Spinal cord (tissue), 10 donors: Measurements from ENCODE around the gene CSF3R. TPM values are rescaled to one million over a fixed set of nuclear protein-coding genes. Genes with fewer than 3 reads are reported as not detected.
A peak's percentile ranks its signal among the peaks of the same experiment; 100 is the strongest.

ENCODE experiments used
- DNase-seq, 6 donors: peaks; one replicate each; pipeline versions ENCODE4 v3.0.0 to v3.0.0-alpha.2; 2013 to 2015; ENCODE audit warnings: low spot score in 6 of 6, low read depth in 4 of 6
- H3K27ac ChIP-seq: one replicate; pipeline ENCODE4 v1.5.1; 2013; ENCODE audit warnings: low read depth, low read length, control low read depth
- H3K27me3 ChIP-seq: one replicate; pipeline ENCODE4 v1.6.1; 2013; ENCODE audit warnings: low read length; ENCODE audit not compliant: control insufficient read depth, insufficient read depth
- H3K36me3 ChIP-seq: one replicate; pipeline ENCODE4 v1.6.1; 2013; ENCODE audit warnings: low read length; ENCODE audit not compliant: control insufficient read depth, insufficient read depth
- H3K4me1 ChIP-seq: one replicate; pipeline ENCODE4 v1.6.1; 2013; ENCODE audit warnings: low read length; ENCODE audit not compliant: control insufficient read depth, insufficient read depth
- H3K4me3 ChIP-seq: one replicate; pipeline ENCODE4 v1.5.1; 2013; ENCODE audit warnings: low read depth, low read length, control low read depth
- H3K9me3 ChIP-seq: one replicate; pipeline ENCODE4 v1.6.1; 2013; ENCODE audit warnings: low read length; ENCODE audit not compliant: control insufficient read depth, insufficient read depth
- WGBS: methylation state at CpG from one replicate; pipeline ENCODE4 v1.1.5; 2013; ENCODE audit warnings: missing lambda C conversion rate; ENCODE audit not compliant: insufficient coverage; 5-methylcytosine and 5-hydroxymethylcytosine counted together
- polyA plus RNA-seq, 2 donors: library from polyadenylated mRNA; unstranded; fragments of 120-200 nt; gene quantifications; one replicate each; pipeline ENCODE4 v1.2.1, GENCODE V29; 2013; ENCODE audit not compliant: insufficient read length in 2 of 2
- total RNA-seq, 2 donors: library from RNA; depleted of rRNA in 1 of 2; stranded (reverse); fragments of 120-200 nt in 1 of 2; fragments of >200 nt in 1 of 2; gene quantifications; one replicate each; pipeline versions ENCODE4 v1.2.3 to v1.2.4, GENCODE V29; 2013 to 2014
- donor health status: healthy.

The CSF3R gene
- total and polyA plus RNA-seq, 4 donors, result 6.8 to 19.7 (median 15.6) TPM

- Histone ChIP-seq H3K27me3 (no peaks in the 10 kb centered on the region), H3K9me3 (no peaks in the 10 kb centered on the region), H3K4me3 (no peak overlapping the region), H3K4me1 (no peaks in the 10 kb centered on the region), H3K27ac (no peak overlapping the region), H3K36me3 (peaks cover 15% of the 10 kb centered on the region)
- 92% methylated on average over 2 of the region's 4 CpGs for WGBS
- no peak for DNase-seq
Measured at GRCh38 chr1:36438715-36439114, 44.0 kb downstream of the CSF3R start.

DNA sequence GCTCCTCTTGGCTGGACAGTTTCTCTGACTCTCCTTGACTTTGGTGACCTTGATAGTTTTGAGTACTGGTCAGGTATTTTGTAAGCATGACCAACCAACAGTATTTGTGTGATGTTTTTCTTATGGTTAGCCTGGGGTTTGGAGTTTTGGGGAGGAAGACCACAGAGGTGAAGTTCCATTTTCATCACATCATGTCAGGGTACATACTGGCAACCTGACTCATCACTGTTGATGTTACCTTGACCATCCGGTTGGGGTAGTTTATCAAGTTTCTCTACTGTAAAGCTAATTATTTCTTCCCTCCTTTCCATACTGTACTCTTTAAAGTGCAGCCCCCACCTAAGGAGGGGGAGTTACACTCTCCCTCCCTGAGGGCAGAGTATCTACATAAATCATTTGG is 45.9 kb downstream of the CSF3R start:
- no peaks in the 10 kb centered on the region for H3K9me3 ChIP-seq
- H3K4me3 ChIP-seq, result no peak overlapping the region
- no peak overlapping the region for H3K27ac ChIP-seq
- no peaks in the 10 kb centered on the region for H3K4me1 ChIP-seq
- H3K36me3 ChIP-seq, result peaks cover 23% of the 10 kb centered on the region
- WGBS, result no CpG with 5 or more reads among the region's 1 CpG
- H3K27me3 ChIP-seq, result no peaks in the 10 kb centered on the region
- no peak for DNase-seq

GRCh38 chr1:36433102-36433501 is 49.6 kb downstream of the CSF3R start:
- H3K4me3 ChIP-seq, result no peak overlapping the region
- DNase-seq, result no peak
- H3K9me3 ChIP-seq, result no peaks in the 10 kb centered on the region
- WGBS, result 59% methylated on average over 1 of the region's 1 CpG
- no peaks in the 10 kb centered on the region for H3K27me3 ChIP-seq
- H3K36me3 ChIP-seq, result peaks cover 42% of the 10 kb centered on the region
- H3K27ac ChIP-seq, result no peak overlapping the region
- H3K4me1 ChIP-seq, result no peaks in the 10 kb centered on the region

- DNase-seq, result no peak
- 80% methylated on average over 1 of the region's 4 CpGs for WGBS
- H3K9me3 ChIP-seq, result no peaks in the 10 kb centered on the region
- H3K27ac ChIP-seq, result no peak overlapping the region
- H3K36me3 ChIP-seq, result peaks cover 43% of the 10 kb centered on the region
- H3K27me3 ChIP-seq, result no peaks in the 10 kb centered on the region
- H3K4me1 ChIP-seq, result no peaks in the 10 kb centered on the region
- H3K4me3 ChIP-seq, result no peak overlapping the region
Measured at GRCh38 chr1:36432616-36433015, 50.1 kb downstream of the CSF3R start.

- H3K4me3 ChIP-seq, result no peak overlapping the region
- no peaks in the 10 kb centered on the region for H3K4me1 ChIP-seq
- DNase-seq, result no peak
- H3K9me3 ChIP-seq, result no peaks in the 10 kb centered on the region
- 79% methylated on average over 4 of the region's 4 CpGs for WGBS
- no peaks in the 10 kb centered on the region for H3K27me3 ChIP-seq
- no peak overlapping the region for H3K27ac ChIP-seq
- peaks cover 61% of the 10 kb centered on the region for H3K36me3 ChIP-seq
Measured at GRCh38 chr1:36425791-36426190, 56.9 kb downstream of the CSF3R start.

DNA sequence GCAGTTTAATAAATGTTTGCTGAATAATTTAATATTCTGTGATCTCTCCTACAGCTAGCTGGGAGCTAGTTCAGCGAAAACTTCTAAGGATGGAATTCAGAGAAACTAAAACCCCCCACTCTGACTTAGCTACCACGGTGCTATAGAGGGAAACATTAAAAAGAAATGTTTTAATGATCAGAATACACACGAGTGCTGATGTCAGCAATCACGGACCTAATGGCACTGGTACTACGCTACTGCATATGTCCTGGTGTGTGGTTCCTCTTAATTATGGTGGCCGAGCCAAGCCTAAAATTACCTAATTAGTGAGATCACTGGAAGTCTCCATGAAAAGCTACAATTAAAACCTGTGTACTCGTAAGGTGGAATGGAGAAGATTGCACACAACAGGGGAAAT is 61.1 kb downstream of the CSF3R start:
- Histone ChIP-seq H3K4me1 (no peaks in the 10 kb centered on the region), H3K27me3 (no peaks in the 10 kb centered on the region), H3K4me3 (no peak overlapping the region), H3K36me3 (peaks cover 55% of the 10 kb centered on the region), H3K27ac (no peak overlapping the region), H3K9me3 (no peaks in the 10 kb centered on the region)
- peak in 1 of 6 donors; percentile 32 for DNase-seq
- 87% methylated on average over 3 of the region's 7 CpGs for WGBS

DNA sequence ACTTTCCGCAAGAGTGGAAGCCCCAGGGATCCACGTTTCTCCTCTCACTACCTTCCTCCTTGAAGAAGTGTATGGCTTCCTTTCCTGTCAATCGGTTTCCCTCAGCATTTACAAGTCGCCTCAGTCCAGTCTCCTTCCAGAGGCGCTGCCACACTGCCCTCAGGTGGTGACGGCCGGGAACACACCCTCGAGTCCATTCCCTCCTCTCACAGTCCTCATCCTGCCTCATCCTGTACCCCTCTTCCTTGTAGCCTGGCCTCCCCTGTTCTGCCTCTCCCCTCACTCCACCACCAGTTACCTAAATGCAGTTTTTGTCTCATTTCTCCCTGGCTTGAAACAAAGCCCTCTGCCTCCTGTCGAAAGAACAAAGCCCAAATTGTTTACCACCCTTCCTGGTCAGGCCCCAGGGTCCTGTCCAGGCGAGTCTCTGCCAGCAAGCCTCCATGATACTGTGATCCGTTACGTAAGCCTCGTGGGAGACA is 61.8 kb downstream of the CSF3R start:
- Histone ChIP-seq H3K9me3 (no peaks in the 10 kb centered on the region), H3K27ac (no peak overlapping the region), H3K4me1 (no peaks in the 10 kb centered on the region), H3K27me3 (no peaks in the 10 kb centered on the region), H3K36me3 (peaks cover 49% of the 10 kb centered on the region), H3K4me3 (no peak overlapping the region)
- 18% methylated on average over 13 of the region's 13 CpGs for WGBS
- DNase-seq, result peak; percentile 44 to 95 (median 70)

DNA sequence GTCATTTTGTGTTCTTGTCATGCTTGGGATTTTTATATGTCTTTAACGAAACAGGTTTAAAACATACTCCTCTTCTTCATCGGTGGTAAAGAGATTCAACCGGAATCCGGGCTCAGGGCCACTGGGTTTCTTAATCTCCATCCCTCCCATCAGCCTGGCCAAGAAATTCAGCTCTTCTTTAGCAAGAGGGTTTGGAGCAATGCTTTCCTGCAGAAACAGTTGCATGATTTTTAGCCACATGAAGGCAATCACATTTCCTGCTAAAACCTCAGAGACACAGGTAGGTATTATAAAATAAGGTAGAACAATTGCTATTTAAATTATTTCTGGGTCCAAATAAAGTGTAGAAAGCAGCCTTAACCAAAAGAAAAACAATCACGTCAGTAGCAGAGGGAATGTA is 62.3 kb downstream of the CSF3R start:
- Histone ChIP-seq H3K27ac (no peak overlapping the region), H3K36me3 (peaks cover 47% of the 10 kb centered on the region)
- WGBS, result 70% methylated on average over 1 of the region's 5 CpGs

DNA sequence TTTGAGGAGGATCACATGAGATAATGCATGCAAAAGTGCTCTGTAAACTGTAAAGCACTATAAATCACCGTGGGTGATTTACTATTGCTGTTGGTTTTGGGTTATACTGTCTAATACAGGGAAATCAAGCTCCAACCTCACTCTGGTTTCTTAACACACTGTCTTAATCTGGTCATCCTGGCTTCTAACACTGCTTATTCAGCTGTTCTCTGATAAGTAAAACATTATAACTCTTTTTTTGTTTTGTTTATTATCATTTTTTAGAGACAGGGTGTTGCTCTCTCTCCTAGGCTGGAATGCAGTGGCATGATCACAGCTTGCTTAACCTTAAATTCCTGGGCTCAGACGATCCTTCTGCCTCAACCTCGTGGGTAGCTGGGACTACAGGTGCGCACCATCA is 63.1 kb downstream of the CSF3R start:
- no peak overlapping the region for H3K27ac ChIP-seq
- no peaks in the 10 kb centered on the region for H3K4me1 ChIP-seq
- no peak for DNase-seq
- 86% methylated on average over 1 of the region's 4 CpGs for WGBS
- H3K27me3 ChIP-seq, result no peaks in the 10 kb centered on the region
- peaks cover 42% of the 10 kb centered on the region for H3K36me3 ChIP-seq
- no peaks in the 10 kb centered on the region for H3K9me3 ChIP-seq
- no peak overlapping the region for H3K4me3 ChIP-seq

More for the DNA sequence above, 62.3 kb downstream of the CSF3R start:
- DNase-seq, result no peak
- H3K4me3 ChIP-seq, result no peak overlapping the region
- H3K9me3 ChIP-seq, result no peaks in the 10 kb centered on the region
- no peaks in the 10 kb centered on the region for H3K4me1 ChIP-seq
- H3K27me3 ChIP-seq, result no peaks in the 10 kb centered on the region

- H3K27me3 ChIP-seq, result no peaks in the 10 kb centered on the region
- no peaks in the 10 kb centered on the region for H3K9me3 ChIP-seq
- H3K4me1 ChIP-seq, result no peaks in the 10 kb centered on the region
- no peak overlapping the region for H3K4me3 ChIP-seq
- DNase-seq, result peak in 1 of 6 donors; percentile 45
- H3K27ac ChIP-seq, result no peak overlapping the region
- peaks cover 38% of the 10 kb centered on the region for H3K36me3 ChIP-seq
- WGBS, result 70% methylated on average over 2 of the region's 3 CpGs
Measured at GRCh38 chr1:36419140-36419539, 63.6 kb downstream of the CSF3R start.
